ENCODE data around the gene PPM1K.
"Not testable (repeated sequence)": the region's sequence is repeated elsewhere in the genome, so short reads cannot be mapped to it uniquely, and the experiment has no call there.

The PPM1K gene

DNA sequence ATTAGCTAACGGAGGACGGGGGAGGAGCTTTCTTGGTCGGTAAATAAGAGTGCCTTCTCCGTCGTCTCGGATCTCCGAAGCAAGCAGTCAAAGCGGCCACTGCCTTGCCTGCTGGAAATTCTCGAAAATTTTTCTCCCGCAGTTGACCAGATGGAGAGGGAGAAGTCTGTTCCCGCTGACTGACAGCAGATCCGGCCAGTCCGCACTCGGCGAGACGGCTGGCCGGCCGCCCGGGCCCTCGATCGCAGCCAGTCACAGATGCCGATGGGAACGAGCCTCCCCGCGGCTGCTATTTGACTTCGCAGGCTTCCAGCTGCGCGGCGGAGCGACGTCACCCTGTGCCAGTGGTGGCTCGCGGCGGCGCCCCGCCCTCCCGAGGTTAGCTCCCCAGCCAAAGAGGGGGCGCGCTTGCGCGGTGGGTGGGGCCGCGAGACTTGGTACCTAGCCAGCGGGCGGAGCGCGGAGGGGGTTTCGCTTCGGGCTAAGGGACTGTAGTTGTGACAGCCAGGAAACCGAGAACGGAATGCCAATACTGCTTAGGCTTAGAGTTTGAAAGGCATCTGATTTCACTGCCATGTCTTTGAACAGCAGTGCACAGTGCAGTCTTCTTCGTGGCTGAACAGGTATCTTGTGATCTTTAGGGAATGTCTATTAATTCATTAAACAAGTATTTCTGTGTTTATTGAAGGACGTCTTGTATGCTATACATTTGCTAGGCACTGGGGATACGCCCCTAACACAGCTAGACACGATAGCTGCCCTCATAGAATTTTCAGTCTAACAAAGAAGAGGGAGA, at the start of gene PPM1K:
PPM1K (minus strand) TSS at position 123 of the 796 bp plus-strand sequence. CDS start 5,978 bp downstream, outside the sequence.
- DNase-seq: peak; percentile 99

- DNase-seq: no peak
These were observed 49.5 kb upstream of the PPM1K start for GRCh38 chr4:88333741-88334405.

GRCh38 chr4:88327665-88328064, 43.3 kb upstream of the PPM1K start:
- no peak for DNase-seq

DNA sequence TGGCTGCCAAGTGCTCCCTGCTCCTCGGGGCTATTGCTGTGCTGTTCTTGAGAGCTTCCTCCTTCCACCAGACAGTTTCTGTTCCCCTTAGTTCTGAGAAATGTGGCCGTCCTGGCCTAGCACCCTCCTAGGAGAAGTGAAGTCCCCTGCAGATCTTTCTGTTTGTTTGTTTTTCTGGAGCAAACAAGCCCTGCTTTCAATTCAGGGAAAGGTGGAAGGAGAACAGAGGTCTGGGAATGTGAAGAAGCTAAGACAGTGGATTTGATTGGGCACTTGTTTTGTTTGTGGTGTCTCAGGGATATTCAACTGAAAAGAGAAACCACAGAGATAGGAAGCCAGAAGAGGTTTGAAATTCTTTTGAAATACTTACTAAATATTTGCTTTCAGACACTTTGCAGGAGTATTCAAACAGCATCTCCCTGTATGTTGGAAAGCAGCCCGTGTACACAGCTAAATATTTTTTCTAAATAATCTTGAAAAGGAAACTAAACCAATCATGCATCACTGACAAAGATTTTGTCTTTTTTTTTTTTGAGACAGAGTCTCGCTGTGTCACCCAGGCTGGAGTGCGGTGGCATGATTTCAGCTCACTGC, 36.5 kb upstream of the PPM1K start:
- DNase-seq: peak; percentile 25

GRCh38 chr4:88320224-88320779, 35.9 kb upstream of the PPM1K start:
- no peak for DNase-seq

- no peak for DNase-seq
These were observed 34.5 kb upstream of the PPM1K start for GRCh38 chr4:88318751-88319350.

- no peak for DNase-seq
These were observed 31.2 kb upstream of the PPM1K start for GRCh38 chr4:88315460-88316017.

DNA sequence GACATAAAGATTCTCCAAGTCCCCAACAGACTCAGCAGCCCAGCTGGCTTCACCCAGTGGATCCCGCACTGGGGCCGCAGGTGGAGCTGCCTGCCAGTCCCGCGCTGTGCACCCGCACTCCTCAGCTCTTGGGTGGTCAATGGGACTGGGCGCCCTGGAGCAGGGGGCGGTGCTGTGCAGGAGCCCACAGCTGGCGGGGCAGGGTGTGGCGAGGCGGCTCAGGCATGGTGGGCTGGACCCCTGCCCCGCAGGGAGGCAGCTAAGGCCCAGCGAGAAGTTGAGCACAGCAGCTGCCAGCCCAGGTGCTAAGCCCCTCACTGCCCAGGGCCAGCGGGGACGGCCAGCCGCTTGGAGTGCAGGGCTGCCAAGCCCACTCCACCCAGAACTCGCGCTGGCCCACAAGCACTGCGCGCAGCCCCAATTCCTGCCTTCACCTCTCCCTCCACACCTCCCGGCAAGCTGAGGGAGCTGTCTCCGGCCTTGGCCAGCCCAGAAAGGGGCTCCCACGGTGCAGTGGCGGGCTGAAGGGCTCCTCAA, 28.8 kb upstream of the PPM1K start:
- not testable (repeated sequence) for DNase-seq

DNA sequence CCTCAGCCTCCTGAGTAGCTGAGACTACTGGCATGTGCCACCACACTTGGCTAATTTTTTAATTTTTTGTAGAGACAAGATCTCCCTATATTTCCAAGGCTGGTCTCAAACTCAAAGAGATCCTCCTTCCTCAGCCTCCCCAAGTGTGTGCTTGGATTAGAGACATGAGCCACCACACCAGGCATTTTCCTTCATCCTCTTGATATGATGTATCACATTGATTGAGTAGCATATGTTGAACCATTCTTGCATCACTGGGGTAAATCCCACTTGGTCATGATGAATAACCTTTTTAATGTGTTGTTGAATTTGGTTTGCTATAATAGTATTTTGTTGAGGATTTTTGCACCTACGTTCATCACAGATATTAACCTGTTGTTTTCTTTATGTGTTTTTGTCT, 24.2 kb upstream of the PPM1K start:
- no peak for DNase-seq

- no peak for DNase-seq
These were observed 13.5 kb upstream of the PPM1K start for GRCh38 chr4:88297725-88298454.

DNA sequence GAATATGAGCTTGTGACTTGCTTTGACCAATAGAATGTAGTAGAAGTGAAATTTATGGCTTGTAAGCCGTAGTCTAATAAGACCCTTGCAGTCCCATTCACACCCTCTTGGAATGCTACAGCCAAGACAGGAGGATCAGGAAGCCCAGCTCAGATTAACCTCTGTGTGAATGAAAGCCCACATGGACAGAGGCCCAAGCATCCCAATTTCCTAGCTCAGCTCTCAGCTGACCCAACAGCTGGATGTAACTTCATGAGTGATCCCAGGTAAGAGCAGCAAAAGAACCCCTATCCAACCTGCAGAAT, 12.8 kb upstream of the PPM1K start:
- DNase-seq: no peak

DNA sequence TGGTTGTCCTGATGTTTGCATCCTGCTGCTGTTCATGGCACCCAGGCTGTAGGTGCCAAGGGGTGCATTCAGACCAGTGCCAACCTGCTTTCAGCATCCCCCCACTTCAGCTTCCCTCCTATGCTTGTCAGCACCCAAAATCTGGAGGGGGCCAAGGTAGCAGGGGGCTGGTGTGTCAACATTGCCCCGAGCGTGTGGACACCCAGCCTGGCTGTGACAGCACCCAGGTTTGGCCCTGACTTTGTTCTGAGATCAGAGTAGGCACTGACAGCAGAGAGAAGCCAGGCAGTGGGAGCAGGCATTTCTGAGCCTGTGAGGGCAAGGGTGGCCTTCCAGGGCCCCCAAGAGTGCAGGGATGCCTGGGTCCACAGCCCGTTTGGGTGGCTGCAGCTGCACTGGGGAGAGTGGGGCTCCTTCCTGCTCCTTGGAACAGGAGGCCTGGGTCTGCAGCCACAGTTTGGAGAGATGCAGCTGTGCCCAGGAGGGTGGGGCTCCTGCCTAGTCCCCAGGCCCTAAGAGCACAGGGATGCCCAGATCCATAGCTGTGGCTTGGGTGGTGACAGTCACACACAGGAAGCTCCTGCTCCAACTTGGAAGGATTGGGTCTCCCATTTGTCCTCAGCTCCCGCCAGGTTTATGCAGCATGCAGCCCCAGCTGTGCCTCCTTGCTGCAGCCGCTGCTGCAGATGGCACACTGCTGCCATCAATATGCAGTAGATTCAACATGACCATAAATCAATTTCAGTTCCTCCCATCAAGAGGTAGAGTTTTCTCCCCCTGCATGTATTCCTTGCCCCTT, 12.3 kb upstream of the PPM1K start:
- DNase-seq: no peak

- no peak for DNase-seq
These were observed 11.3 kb upstream of the PPM1K start for GRCh38 chr4:88295656-88296055.

DNA sequence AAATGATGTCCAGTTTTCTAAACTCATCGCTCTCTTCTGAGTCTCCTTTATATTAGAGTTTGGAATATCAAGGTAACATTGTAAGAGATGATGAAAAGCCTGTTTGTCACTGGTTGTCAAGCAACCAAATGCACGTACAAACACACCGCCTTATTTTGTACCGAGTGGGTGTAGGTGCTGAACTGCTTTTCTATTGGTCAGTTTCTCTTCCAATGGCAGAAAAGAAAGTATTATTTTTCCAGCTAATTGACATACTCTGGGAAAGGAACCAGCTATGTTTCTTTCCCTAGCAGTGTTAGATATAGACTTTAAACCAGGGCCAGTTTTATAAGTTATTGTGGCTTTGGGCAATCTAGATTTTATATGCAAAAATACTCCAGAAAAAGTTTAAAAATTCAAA, 6.6 kb upstream of the PPM1K start:
- DNase-seq: no peak

DNA sequence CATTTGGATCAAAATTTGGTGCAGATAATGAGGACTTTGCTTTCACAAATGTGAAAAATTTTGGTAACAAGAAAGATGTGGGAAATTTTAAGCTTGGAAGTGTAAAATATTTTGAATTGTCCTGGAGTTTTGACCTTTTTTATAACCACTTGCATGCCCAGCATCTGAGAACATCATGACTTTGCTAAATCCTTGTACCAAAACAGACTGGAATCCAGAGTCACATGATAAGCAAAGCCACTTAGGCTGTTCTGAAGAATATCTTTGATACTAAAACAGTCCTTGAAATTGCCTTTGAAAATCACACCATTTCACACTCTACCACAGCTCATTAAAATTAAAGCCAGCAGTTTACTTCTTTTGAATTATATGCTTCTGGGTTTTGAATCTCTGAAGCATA, 2.5 kb upstream of the PPM1K start:
- no peak for DNase-seq

DNA sequence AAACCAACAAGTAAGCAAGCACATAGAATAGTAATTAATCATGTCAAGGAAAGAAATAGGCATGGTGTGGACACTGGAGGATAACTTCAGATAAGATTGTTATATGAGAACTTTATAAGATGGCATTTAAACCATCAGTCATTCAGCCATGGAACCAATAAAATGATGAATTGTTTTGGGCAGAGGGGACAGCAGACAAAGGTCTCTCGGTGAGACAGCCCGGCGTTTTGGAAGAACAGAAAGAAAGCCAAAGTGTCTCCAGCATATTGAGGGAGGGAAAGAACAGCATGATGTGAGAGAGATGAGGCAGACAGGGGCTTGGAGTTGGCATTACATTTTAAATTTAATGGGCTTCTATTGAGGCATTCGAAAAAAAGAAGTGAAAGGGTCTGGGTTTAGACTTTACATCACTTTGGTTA, 883 bp upstream of the PPM1K start:
- DNase-seq: no peak

- peak; percentile 56 for DNase-seq
These were observed 511 bp downstream of the PPM1K start for GRCh38 chr4:88283661-88284438.

- DNase-seq: no peak
These were observed 4.0 kb downstream of the PPM1K start for GRCh38 chr4:88280228-88280795.

DNA sequence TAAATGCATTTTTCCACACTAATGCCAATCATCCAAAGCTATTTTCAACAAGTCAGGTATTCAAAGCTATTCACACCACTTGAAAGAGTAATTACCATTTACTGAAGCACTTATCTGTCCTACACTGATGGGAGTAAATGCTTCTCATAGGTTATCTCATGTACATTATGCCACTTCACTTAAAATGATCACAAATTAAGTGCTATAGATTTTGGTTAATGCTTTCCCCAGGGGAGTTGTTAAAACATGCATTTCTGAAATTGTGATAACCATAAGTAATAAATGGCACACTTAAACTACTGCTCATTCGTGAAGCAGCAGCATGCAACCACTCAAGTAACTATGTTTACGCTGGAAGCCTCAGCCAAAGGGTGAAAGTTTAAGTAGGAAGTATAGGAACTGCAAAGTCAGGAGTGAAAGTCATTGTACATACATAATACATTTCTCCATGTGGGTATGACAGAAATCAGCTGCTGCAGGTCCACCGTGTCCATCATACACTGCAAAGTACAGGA, 6.6 kb downstream of the PPM1K start:
- DNase-seq: no peak
